ENCODE results near the gene SCYGR6. TPM values are rescaled to one million over a fixed set of nuclear protein-coding genes. Genes with fewer than 3 reads are reported as not detected.

SCYGR6 gene
- not detected for polyA plus RNA-seq (2013, experiment 1 of 2)
- polyA plus RNA-seq (2013, experiment 2 of 2): not detected

GRCh38 chr2:227724394-227725039, at the start of gene SCYGR6:
TSS of gene SCYGR6 (minus strand) at chr2:227724757. CDS start at chr2:227724757, 0 bp downstream.
- Histone ChIP-seq H3K4ac (ENCODE audit: low read depth, low read length) (no peak within 1 kb of the TSS), H3K4me2 (ENCODE audit: low read length) (no peak within 1 kb of the TSS), H3K27ac (ENCODE audit: low read depth, low read length) (no peak within 1 kb of the TSS), H3K56ac (ENCODE audit: low read length) (no peak within 1 kb of the TSS), H3K27me3 (ENCODE audit: insufficient read depth, low read length, poor library complexity) (no peaks in the 10 kb centered on the region), H3K4me3 (ENCODE audit: low read length) (no peak within 1 kb of the TSS), H3K23ac (ENCODE audit: low read length) (no peak within 1 kb of the TSS), H2AK5ac (ENCODE audit: low read length) (no peak within 1 kb of the TSS), H3K79me1 (ENCODE audit: low read length) (no peaks in the 10 kb centered on the region), H2BK120ac (ENCODE audit: low read depth, low read length) (no peak within 1 kb of the TSS), H4K5ac (ENCODE audit: low read length) (no peak within 1 kb of the TSS), H2BK5ac (ENCODE audit: low read length) (no peak within 1 kb of the TSS), H3K4me1 (ENCODE audit: control insufficient read depth, low read depth, low read length) (no peaks in the 10 kb centered on the region), H2BK15ac (replicated peaks; ENCODE audit: low read depth) (no peak within 1 kb of the TSS), H3K36me3 (ENCODE audit: control insufficient read depth, insufficient read depth, low read length) (no peaks in the 10 kb centered on the region), H3K18ac (ENCODE audit: low read length) (no peak within 1 kb of the TSS), H4K8ac (ENCODE audit: low read depth, low read length) (no peak within 1 kb of the TSS), H3K9ac (ENCODE audit: low read length) (no peak within 1 kb of the TSS), H3K79me2 (ENCODE audit: control insufficient read depth, insufficient read depth, low read length) (no peaks in the 10 kb centered on the region)
- DNase-seq: no peak
- WGBS (ENCODE audit: extremely low coverage, insufficient coverage, low lambda C conversion rate): no CpG with 5 or more reads among the region's 15 CpGs

- Histone ChIP-seq H3K27ac (ENCODE audit: low read depth, low read length) (no peak overlapping the region), H2BK5ac (ENCODE audit: low read length) (no peak overlapping the region), H3K56ac (ENCODE audit: low read length) (no peak overlapping the region), H3K23ac (ENCODE audit: low read length) (no peak overlapping the region), H3K4ac (ENCODE audit: low read depth, low read length) (no peak overlapping the region), H2BK120ac (ENCODE audit: low read depth, low read length) (no peak overlapping the region), H3K4me3 (ENCODE audit: low read length) (no peak overlapping the region), H2AK5ac (ENCODE audit: low read length) (no peak overlapping the region), H4K5ac (ENCODE audit: low read length) (no peak overlapping the region), H3K4me1 (ENCODE audit: control insufficient read depth, low read depth, low read length) (no peaks in the 10 kb centered on the region), H3K79me2 (ENCODE audit: control insufficient read depth, insufficient read depth, low read length) (no peaks in the 10 kb centered on the region), H3K27me3 (ENCODE audit: insufficient read depth, low read length, poor library complexity) (no peaks in the 10 kb centered on the region), H3K36me3 (ENCODE audit: control insufficient read depth, insufficient read depth, low read length) (no peaks in the 10 kb centered on the region), H3K79me1 (ENCODE audit: low read length) (no peaks in the 10 kb centered on the region), H3K9ac (ENCODE audit: low read length) (no peak overlapping the region), H4K8ac (ENCODE audit: low read depth, low read length) (no peak overlapping the region), H2BK15ac (replicated peaks; ENCODE audit: low read depth) (no peak overlapping the region), H3K4me2 (ENCODE audit: low read length) (no peak overlapping the region), H3K18ac (ENCODE audit: low read length) (no peak overlapping the region)
- peak; percentile 64 for DNase-seq
- no CpG with 5 or more reads among the region's 15 CpGs for WGBS (ENCODE audit: extremely low coverage, insufficient coverage, low lambda C conversion rate)
Measured at GRCh38 chr2:227774011-227774624, 49.6 kb upstream of the SCYGR6 start.

- no peak overlapping the region for H3K9ac ChIP-seq (ENCODE audit: low read length)
- H2BK15ac ChIP-seq (replicated peaks; ENCODE audit: low read depth): no peak overlapping the region
- no peak overlapping the region for H4K8ac ChIP-seq (ENCODE audit: low read depth, low read length)
- no peak overlapping the region for H3K23ac ChIP-seq (ENCODE audit: low read length)
- H3K27me3 ChIP-seq (ENCODE audit: insufficient read depth, low read length, poor library complexity): no peaks in the 10 kb centered on the region
- H4K5ac ChIP-seq (ENCODE audit: low read length): no peak overlapping the region
- H3K4me3 ChIP-seq (ENCODE audit: low read length): no peak overlapping the region
- no CpG with 5 or more reads among the region's 2 CpGs for WGBS (ENCODE audit: extremely low coverage, insufficient coverage, low lambda C conversion rate)
- H3K79me2 ChIP-seq (ENCODE audit: control insufficient read depth, insufficient read depth, low read length): no peaks in the 10 kb centered on the region
- no peak overlapping the region for H3K27ac ChIP-seq (ENCODE audit: low read depth, low read length)
- no peak overlapping the region for H2BK120ac ChIP-seq (ENCODE audit: low read depth, low read length)
- H3K18ac ChIP-seq (ENCODE audit: low read length): no peak overlapping the region
- H3K4ac ChIP-seq (ENCODE audit: low read depth, low read length): no peak overlapping the region
- DNase-seq: no peak
- H3K4me2 ChIP-seq (ENCODE audit: low read length): no peak overlapping the region
- H2BK5ac ChIP-seq (ENCODE audit: low read length): no peak overlapping the region
- no peaks in the 10 kb centered on the region for H3K79me1 ChIP-seq (ENCODE audit: low read length)
- H3K56ac ChIP-seq (ENCODE audit: low read length): no peak overlapping the region
- H2AK5ac ChIP-seq (ENCODE audit: low read length): no peak overlapping the region
- H3K36me3 ChIP-seq (ENCODE audit: control insufficient read depth, insufficient read depth, low read length): no peaks in the 10 kb centered on the region
- no peaks in the 10 kb centered on the region for H3K4me1 ChIP-seq (ENCODE audit: control insufficient read depth, low read depth, low read length)
Measured at GRCh38 chr2:227772932-227773331, 48.4 kb upstream of the SCYGR6 start.

GRCh38 chr2:227772197-227772661, 47.7 kb upstream of the SCYGR6 start:
- Histone ChIP-seq H3K27ac (ENCODE audit: low read depth, low read length) (no peak overlapping the region), H4K8ac (ENCODE audit: low read depth, low read length) (no peak overlapping the region), H3K4me2 (ENCODE audit: low read length) (no peak overlapping the region), H3K79me1 (ENCODE audit: low read length) (no peaks in the 10 kb centered on the region), H3K36me3 (ENCODE audit: control insufficient read depth, insufficient read depth, low read length) (no peaks in the 10 kb centered on the region), H3K23ac (ENCODE audit: low read length) (no peak overlapping the region), H3K9ac (ENCODE audit: low read length) (no peak overlapping the region), H2BK15ac (replicated peaks; ENCODE audit: low read depth) (no peak overlapping the region), H3K4me3 (ENCODE audit: low read length) (no peak overlapping the region), H3K79me2 (ENCODE audit: control insufficient read depth, insufficient read depth, low read length) (no peaks in the 10 kb centered on the region), H2BK5ac (ENCODE audit: low read length) (no peak overlapping the region), H3K18ac (ENCODE audit: low read length) (no peak overlapping the region), H3K4ac (ENCODE audit: low read depth, low read length) (no peak overlapping the region), H2AK5ac (ENCODE audit: low read length) (no peak overlapping the region), H3K4me1 (ENCODE audit: control insufficient read depth, low read depth, low read length) (no peaks in the 10 kb centered on the region), H3K27me3 (ENCODE audit: insufficient read depth, low read length, poor library complexity) (no peaks in the 10 kb centered on the region), H2BK120ac (ENCODE audit: low read depth, low read length) (no peak overlapping the region), H4K5ac (ENCODE audit: low read length) (no peak overlapping the region), H3K56ac (ENCODE audit: low read length) (no peak overlapping the region)
- DNase-seq: no peak
- WGBS (ENCODE audit: extremely low coverage, insufficient coverage, low lambda C conversion rate): no CpG with 5 or more reads among the region's 5 CpGs

- H3K27ac ChIP-seq (ENCODE audit: low read depth, low read length): no peak overlapping the region
- no peak overlapping the region for H2BK5ac ChIP-seq (ENCODE audit: low read length)
- H3K18ac ChIP-seq (ENCODE audit: low read length): no peak overlapping the region
- no peaks in the 10 kb centered on the region for H3K79me2 ChIP-seq (ENCODE audit: control insufficient read depth, insufficient read depth, low read length)
- H4K8ac ChIP-seq (ENCODE audit: low read depth, low read length): no peak overlapping the region
- H2BK120ac ChIP-seq (ENCODE audit: low read depth, low read length): no peak overlapping the region
- no peak overlapping the region for H4K5ac ChIP-seq (ENCODE audit: low read length)
- no peaks in the 10 kb centered on the region for H3K27me3 ChIP-seq (ENCODE audit: insufficient read depth, low read length, poor library complexity)
- no peak overlapping the region for H2AK5ac ChIP-seq (ENCODE audit: low read length)
- no CpG with 5 or more reads among the region's 22 CpGs for WGBS (ENCODE audit: extremely low coverage, insufficient coverage, low lambda C conversion rate)
- no peak for DNase-seq
- H3K4me3 ChIP-seq (ENCODE audit: low read length): no peak overlapping the region
- no peak overlapping the region for H3K23ac ChIP-seq (ENCODE audit: low read length)
- no peak overlapping the region for H3K4me2 ChIP-seq (ENCODE audit: low read length)
- no peaks in the 10 kb centered on the region for H3K4me1 ChIP-seq (ENCODE audit: control insufficient read depth, low read depth, low read length)
- H3K79me1 ChIP-seq (ENCODE audit: low read length): no peaks in the 10 kb centered on the region
- H3K56ac ChIP-seq (ENCODE audit: low read length): peak overlapping the region; percentile 1
- H3K36me3 ChIP-seq (ENCODE audit: control insufficient read depth, insufficient read depth, low read length): no peaks in the 10 kb centered on the region
- no peak overlapping the region for H3K4ac ChIP-seq (ENCODE audit: low read depth, low read length)
- no peak overlapping the region for H3K9ac ChIP-seq (ENCODE audit: low read length)
- no peak overlapping the region for H2BK15ac ChIP-seq (replicated peaks; ENCODE audit: low read depth)
Measured at GRCh38 chr2:227767830-227768229, 43.3 kb upstream of the SCYGR6 start.

Data from mesendoderm (in vitro differentiated cells).